ENCODE data around the gene NEK7. TPM values are rescaled to one million over a fixed set of nuclear protein-coding genes. Genes with fewer than 3 reads are reported as not detected.

The NEK7 gene
- total RNA-seq, 1 donor from 2014 or later, result 34.7 TPM

- Mint-ChIP-seq H3K4me3 (no peak overlapping the region), H3K27ac (no peak overlapping the region), H3K9me3 (no peaks in the 10 kb centered on the region), H3K4me1 (peaks cover 14% of the 10 kb centered on the region), H3K27me3 (ENCODE audit: insufficient read depth, low read depth) (no peaks in the 10 kb centered on the region), H3K36me3 (no peaks in the 10 kb centered on the region)
- Histone ChIP-seq H4K20me1 (ENCODE audit: low read depth) (no peaks in the 10 kb centered on the region), H3K4me3 (no peak overlapping the region), H3K9ac (no peak overlapping the region), H3K79me2 (ENCODE audit: low read depth) (no peaks in the 10 kb centered on the region), H3K4me2 (no peak overlapping the region), H3K27me3 (no peaks in the 10 kb centered on the region), H3K36me3 (no peaks in the 10 kb centered on the region), H3K9me3 (ENCODE audit: low read depth) (no peaks in the 10 kb centered on the region), H3K27ac (no peak overlapping the region), H3K4me1 (peaks cover 24% of the 10 kb centered on the region), H3F3A (ENCODE audit: low read depth) (no peaks in the 10 kb centered on the region), H2AFZ (replicated peaks) (no peak overlapping the region)
- no peak for DNase-seq (ENCODE audit: low spot score)
- TF ChIP-seq EZH2phosphoT487 (IDR thresholded peaks at IDR 0.05), result no peak
- no peak for TF ChIP-seq CTCF (IDR thresholded peaks at IDR 0.05)
- no peak for TF ChIP-seq EZH2 (IDR thresholded peaks at IDR 0.05)
Observed at GRCh38 chr1:198232940-198233675, 76.3 kb downstream of the NEK7 start.

- no peak for TF ChIP-seq EZH2 (IDR thresholded peaks at IDR 0.05)
- no peak for TF ChIP-seq CTCF (IDR thresholded peaks at IDR 0.05)
- no peak for TF ChIP-seq EZH2phosphoT487 (IDR thresholded peaks at IDR 0.05)
- H3K4me3 Mint-ChIP-seq, result no peak overlapping the region
- H3K9ac ChIP-seq, result no peak overlapping the region
- DNase-seq (ENCODE audit: low spot score), result peak; percentile 11
- peak overlapping the region; percentile 52 for H3K4me2 ChIP-seq
- H3F3A ChIP-seq (ENCODE audit: low read depth), result no peaks in the 10 kb centered on the region
- no peak overlapping the region for H2AFZ ChIP-seq (replicated peaks)
- H4K20me1 ChIP-seq (ENCODE audit: low read depth), result no peaks in the 10 kb centered on the region
- H3K9me3 ChIP-seq (ENCODE audit: low read depth), result no peaks in the 10 kb centered on the region
- H3K36me3 Mint-ChIP-seq, result no peaks in the 10 kb centered on the region
- H3K4me1 Mint-ChIP-seq, result peaks cover 14% of the 10 kb centered on the region
- no peak overlapping the region for H3K27ac Mint-ChIP-seq
- peak overlapping the region; percentile 19 for H3K27ac ChIP-seq
- peak overlapping the region; percentile 15 for H3K4me3 ChIP-seq
- no peaks in the 10 kb centered on the region for H3K27me3 ChIP-seq
- H3K79me2 ChIP-seq (ENCODE audit: low read depth), result no peaks in the 10 kb centered on the region
- H3K4me1 ChIP-seq, result peaks cover 24% of the 10 kb centered on the region
- no peaks in the 10 kb centered on the region for H3K27me3 Mint-ChIP-seq (ENCODE audit: insufficient read depth, low read depth)
- no peaks in the 10 kb centered on the region for H3K36me3 ChIP-seq
- no peaks in the 10 kb centered on the region for H3K9me3 Mint-ChIP-seq
Observed at GRCh38 chr1:198234520-198235251, 77.9 kb downstream of the NEK7 start.

- Mint-ChIP-seq H3K4me3 (no peak overlapping the region), H3K9me3 (no peaks in the 10 kb centered on the region), H3K27me3 (ENCODE audit: insufficient read depth, low read depth) (peaks cover 2% of the 10 kb centered on the region), H3K4me1 (peaks cover 14% of the 10 kb centered on the region), H3K27ac (no peak overlapping the region), H3K36me3 (peaks cover 2% of the 10 kb centered on the region)
- Histone ChIP-seq H3K4me2 (no peak overlapping the region), H2AFZ (replicated peaks) (no peak overlapping the region), H3K79me2 (ENCODE audit: low read depth) (no peaks in the 10 kb centered on the region), H3K9me3 (ENCODE audit: low read depth) (no peaks in the 10 kb centered on the region), H3K36me3 (no peaks in the 10 kb centered on the region), H3K4me3 (no peak overlapping the region), H3K27ac (no peak overlapping the region), H3K4me1 (peaks cover 17% of the 10 kb centered on the region), H4K20me1 (ENCODE audit: low read depth) (no peaks in the 10 kb centered on the region), H3F3A (ENCODE audit: low read depth) (no peaks in the 10 kb centered on the region), H3K27me3 (no peaks in the 10 kb centered on the region), H3K9ac (no peak overlapping the region)
- DNase-seq (ENCODE audit: low spot score), result no peak
- TF ChIP-seq CTCF (IDR thresholded peaks at IDR 0.05), result no peak
- TF ChIP-seq EZH2 (IDR thresholded peaks at IDR 0.05), result no peak
- TF ChIP-seq EZH2phosphoT487 (IDR thresholded peaks at IDR 0.05), result no peak
Observed at GRCh38 chr1:198238121-198238520, 81.3 kb downstream of the NEK7 start.
